ACC112 (cell line): ENCODE data around the gene SLC5A1.

Experiments used
- H2AFZ ChIP-seq: fragments of 200-600 bp; sonication (generic); one replicate; pipeline ENCODE4 v1.6.0; 2017; ENCODE audit warnings: antibody characterized with exemption, low read length; ENCODE audit not compliant: unreplicated experiment
- H3K27ac ChIP-seq: fragments of 200-600 bp; sonication (generic); 2 replicates; pipeline ENCODE4 v1.5.1; 2014; ENCODE audit warnings: low read depth, mild to moderate bottlenecking, antibody characterized with exemption, low read length, moderate library complexity
- H3K27me3 ChIP-seq: fragments of 200-600 bp; sonication (generic); 2 replicates; pipeline ENCODE4 v1.6.1; 2014; ENCODE audit warnings: mild to moderate bottlenecking, antibody characterized with exemption, low read length, moderate library complexity, mixed read lengths; ENCODE audit not compliant: insufficient read depth
- H3K36me3 ChIP-seq: fragments of 200-600 bp; sonication (generic); 2 replicates; pipeline ENCODE4 v1.6.1; 2016; ENCODE audit warnings: mild to moderate bottlenecking, antibody characterized with exemption, low read length, moderate library complexity, mixed read lengths; ENCODE audit not compliant: insufficient read depth
- H3K4me1 ChIP-seq: fragments of 200-600 bp; sonication (generic); one replicate; pipeline ENCODE4 v1.6.1; 2016; ENCODE audit warnings: low read length, mixed read lengths; ENCODE audit not compliant: insufficient read depth, unreplicated experiment, control insufficient read depth
- H3K4me3 ChIP-seq: fragments of 200-600 bp; sonication (generic); 2 replicates; pipeline ENCODE4 v1.5.1; 2014; ENCODE audit warnings: mild to moderate bottlenecking, low read depth, low read length
- H3K79me2 ChIP-seq: fragments of 200-600 bp; sonication (generic); one replicate; pipeline ENCODE4 v1.6.0; 2016; ENCODE audit warnings: low read length; ENCODE audit not compliant: control insufficient read depth, unreplicated experiment, insufficient read depth

The SLC5A1 gene

GRCh38 chr22:32023251-32023827, 19.7 kb upstream of the SLC5A1 start:
- no peak overlapping the region for H3K27ac ChIP-seq
- no peak overlapping the region for H3K4me3 ChIP-seq
- H3K27me3 ChIP-seq, result peaks cover 8% of the 10 kb centered on the region; the same call in 1 of the 2 replicates
- H2AFZ ChIP-seq, result no peak overlapping the region
- H3K4me1 ChIP-seq, result peaks cover 7% of the 10 kb centered on the region
- H3K79me2 ChIP-seq, result no peaks in the 10 kb centered on the region
- no peaks in the 10 kb centered on the region for H3K36me3 ChIP-seq

- no peak overlapping the region for H2AFZ ChIP-seq
Measured at GRCh38 chr22:32024796-32025195, 18.3 kb upstream of the SLC5A1 start.

GRCh38 chr22:32030518-32031247, 12.4 kb upstream of the SLC5A1 start:
- Histone ChIP-seq H3K27ac (no peak overlapping the region), H3K36me3 (no peaks in the 10 kb centered on the region), H3K27me3 (peaks cover 3% of the 10 kb centered on the region; the same call in 1 of the 2 replicates), H3K4me1 (no peaks in the 10 kb centered on the region), H3K79me2 (no peaks in the 10 kb centered on the region), H3K4me3 (no peak overlapping the region), H2AFZ (no peak overlapping the region)

More at GRCh38 chr22:32024796-32025195, 18.3 kb upstream of the SLC5A1 start:
- H3K27ac ChIP-seq, result no peak overlapping the region
- no peak overlapping the region for H3K4me3 ChIP-seq
- peaks cover 5% of the 10 kb centered on the region for H3K4me1 ChIP-seq
- H3K27me3 ChIP-seq, result peaks cover 11% of the 10 kb centered on the region; the same call in 1 of the 2 replicates
- no peaks in the 10 kb centered on the region for H3K36me3 ChIP-seq
- H3K79me2 ChIP-seq, result no peaks in the 10 kb centered on the region

- peaks cover 3% of the 10 kb centered on the region; the same call in 1 of the 2 replicates for H3K27me3 ChIP-seq
- H3K79me2 ChIP-seq, result no peaks in the 10 kb centered on the region
- H2AFZ ChIP-seq, result no peak overlapping the region
- no peak overlapping the region for H3K27ac ChIP-seq
- no peaks in the 10 kb centered on the region for H3K4me1 ChIP-seq
- H3K36me3 ChIP-seq, result no peaks in the 10 kb centered on the region
- no peak overlapping the region for H3K4me3 ChIP-seq
Measured at GRCh38 chr22:32031466-32031865, 11.6 kb upstream of the SLC5A1 start.

- no peaks in the 10 kb centered on the region for H3K36me3 ChIP-seq
- H3K4me1 ChIP-seq, result no peaks in the 10 kb centered on the region
- no peak overlapping the region for H3K27ac ChIP-seq
- no peak overlapping the region for H3K4me3 ChIP-seq
- no peak overlapping the region for H2AFZ ChIP-seq
- no peaks in the 10 kb centered on the region for H3K79me2 ChIP-seq
- peaks cover 16% of the 10 kb centered on the region; the same call in 1 of the 2 replicates for H3K27me3 ChIP-seq
Measured at GRCh38 chr22:32034275-32034674, 8.8 kb upstream of the SLC5A1 start.

- no peak overlapping the region for H3K4me3 ChIP-seq
- H3K4me1 ChIP-seq, result no peaks in the 10 kb centered on the region
- H3K27ac ChIP-seq, result no peak overlapping the region
- no peaks in the 10 kb centered on the region for H3K36me3 ChIP-seq
- H3K27me3 ChIP-seq, result peaks cover 27% of the 10 kb centered on the region
- no peaks in the 10 kb centered on the region for H3K79me2 ChIP-seq
- H2AFZ ChIP-seq, result no peak overlapping the region
Measured at GRCh38 chr22:32037236-32037635, 5.8 kb upstream of the SLC5A1 start.

GRCh38 chr22:32040324-32040904, 2.6 kb upstream of the SLC5A1 start:
- no peaks in the 10 kb centered on the region for H3K4me1 ChIP-seq
- no peak overlapping the region for H2AFZ ChIP-seq
- H3K27ac ChIP-seq, result no peak overlapping the region
- no peaks in the 10 kb centered on the region for H3K79me2 ChIP-seq
- H3K36me3 ChIP-seq, result no peaks in the 10 kb centered on the region
- H3K4me3 ChIP-seq, result no peak overlapping the region
- H3K27me3 ChIP-seq, result peaks cover 35% of the 10 kb centered on the region

- Histone ChIP-seq H3K36me3 (no peaks in the 10 kb centered on the region), H3K27ac (no peak overlapping the region), H2AFZ (no peak overlapping the region), H3K4me3 (no peak overlapping the region), H3K27me3 (peaks cover 27% of the 10 kb centered on the region), H3K4me1 (no peaks in the 10 kb centered on the region), H3K79me2 (no peaks in the 10 kb centered on the region)
Measured at GRCh38 chr22:32043391-32043790, 330 bp downstream of the SLC5A1 start.

- H3K27ac ChIP-seq, result no peak overlapping the region
- H3K36me3 ChIP-seq, result no peaks in the 10 kb centered on the region
- no peak overlapping the region for H3K4me3 ChIP-seq
Measured at GRCh38 chr22:32044477-32044876, 1.4 kb downstream of the SLC5A1 start.

GRCh38 chr22:32044913-32045312, 1.9 kb downstream of the SLC5A1 start:
- peaks cover 21% of the 10 kb centered on the region for H3K27me3 ChIP-seq
- H3K4me1 ChIP-seq, result no peaks in the 10 kb centered on the region
- H3K79me2 ChIP-seq, result no peaks in the 10 kb centered on the region
- no peaks in the 10 kb centered on the region for H3K36me3 ChIP-seq
- H3K27ac ChIP-seq, result no peak overlapping the region
- no peak overlapping the region for H2AFZ ChIP-seq
- H3K4me3 ChIP-seq, result no peak overlapping the region

More at GRCh38 chr22:32044477-32044876, 1.4 kb downstream of the SLC5A1 start:
- H2AFZ ChIP-seq, result no peak overlapping the region
- no peaks in the 10 kb centered on the region for H3K4me1 ChIP-seq
- H3K27me3 ChIP-seq, result peaks cover 21% of the 10 kb centered on the region
- no peaks in the 10 kb centered on the region for H3K79me2 ChIP-seq

- no peak overlapping the region for H2AFZ ChIP-seq
- peaks cover 8% of the 10 kb centered on the region for H3K27me3 ChIP-seq
- no peaks in the 10 kb centered on the region for H3K36me3 ChIP-seq
- H3K27ac ChIP-seq, result no peak overlapping the region
- H3K4me3 ChIP-seq, result no peak overlapping the region
- H3K79me2 ChIP-seq, result no peaks in the 10 kb centered on the region
- H3K4me1 ChIP-seq, result peaks cover 11% of the 10 kb centered on the region
Measured at GRCh38 chr22:32048069-32048468, 5.0 kb downstream of the SLC5A1 start.
